ENCODE results near the gene NFIB.

GRCh38 chr9:14077672-14078071, 236.3 kb downstream of the NFIB start:
- TF ChIP-seq CTCF (IDR thresholded peaks at IDR 0.05) (no peak), HMGXB4 (CRISPR knock-in tag; IDR thresholded peaks at IDR 0.05) (no peak), ATF6 (CRISPR knock-in tag; IDR thresholded peaks at IDR 0.05) (no peak), CREB1 (CRISPR knock-in tag; IDR thresholded peaks at IDR 0.05) (no peak)
